Coronary artery (tissue), 2 donors: ENCODE results near the gene MTMR3.

Experiments used
- DNase-seq: peaks from one replicate; pipeline ENCODE4 v3.0.0-alpha.2; 2017; ENCODE audit warnings: low spot score
- H3K27ac ChIP-seq, 2 donors: fragments of 200-600 bp; sonication (generic); one replicate each; pipeline ENCODE4 v1.5.1; 2016 to 2019
- H3K4me3 ChIP-seq: fragments of 200-600 bp; sonication (generic); 2 replicates; pipeline ENCODE4 v1.5.1; 2016; ENCODE audit warnings: mild to moderate bottlenecking, moderate library complexity
- CTCF ChIP-seq: fragments of 200-600 bp; sonication (generic); IDR thresholded peaks from one replicate; pipeline ENCODE4 v1.5.1; 2019; ENCODE audit warnings: antibody characterized with exemption

The MTMR3 gene

GRCh38 chr22:29901354-29901753 is 18.4 kb downstream of the MTMR3 start:
- no peak for DNase-seq
- TF ChIP-seq CTCF = no peak
- no peak overlapping the region for H3K4me3 ChIP-seq
- no peak overlapping the region for H3K27ac ChIP-seq

- H3K27ac ChIP-seq = no peak overlapping the region
- TF ChIP-seq CTCF = no peak
- DNase-seq = no peak
- H3K4me3 ChIP-seq = no peak overlapping the region
These were observed 20.4 kb downstream of the MTMR3 start for GRCh38 chr22:29903371-29903770.

GRCh38 chr22:29904020-29904419 is 21.0 kb downstream of the MTMR3 start:
- DNase-seq = no peak
- Histone ChIP-seq H3K4me3 (no peak overlapping the region), H3K27ac (no peak overlapping the region)
- TF ChIP-seq CTCF = no peak

- DNase-seq = no peak
- no peak for TF ChIP-seq CTCF
- H3K27ac ChIP-seq = peak overlapping the region; percentile 15 to 22
- H3K4me3 ChIP-seq = peak overlapping the region; percentile 6
These were observed 25.0 kb downstream of the MTMR3 start for GRCh38 chr22:29907753-29908515.

GRCh38 chr22:29912141-29912540 is 29.2 kb downstream of the MTMR3 start:
- Histone ChIP-seq H3K4me3 (no peak overlapping the region), H3K27ac (peak overlapping the region in 1 of 2 donors; percentile 50)
- TF ChIP-seq CTCF = no peak
- DNase-seq = no peak

- no peak for DNase-seq
- peak overlapping the region; percentile 50 to 56 for H3K27ac ChIP-seq
- H3K4me3 ChIP-seq = no peak overlapping the region
- TF ChIP-seq CTCF = no peak
These were observed 29.8 kb downstream of the MTMR3 start for GRCh38 chr22:29912605-29913398.
